Fibroblast of the aortic adventitia (primary cell): ENCODE data around the gene REV3L. TPM values are rescaled to one million over a fixed set of nuclear protein-coding genes. Genes with fewer than 3 reads are reported as not detected.
A peak's percentile ranks its signal among the peaks of the same experiment; 100 is the strongest.

ENCODE experiments used
- DNase-seq: peaks from one replicate; pipeline ENCODE4 v3.0.0-alpha.2; 2010; ENCODE audit warnings: low read depth
- H3K4me3 ChIP-seq: 2 replicates; pipeline ENCODE4 v1.5.1; 2011; ENCODE audit warnings: low read depth, mild to moderate bottlenecking, control low read depth, low read length, moderate library complexity
- CTCF ChIP-seq: IDR thresholded peaks from 2 replicates; pipeline ENCODE4 v1.5.1; 2011; ENCODE audit warnings: mild to moderate bottlenecking, low read length, control low read depth, inconsistent platforms; ENCODE audit not compliant: insufficient read depth
- total RNA-seq: library from RNA; depleted of rRNA; stranded (reverse); fragments of >200 nt; gene quantifications from 2 replicates; pipeline ENCODE4 v1.2.3, GENCODE V29; 2012; ENCODE audit warnings: low replicate concordance

REV3L gene
- total RNA-seq, 1 donor: 77.4 TPM

DNA sequence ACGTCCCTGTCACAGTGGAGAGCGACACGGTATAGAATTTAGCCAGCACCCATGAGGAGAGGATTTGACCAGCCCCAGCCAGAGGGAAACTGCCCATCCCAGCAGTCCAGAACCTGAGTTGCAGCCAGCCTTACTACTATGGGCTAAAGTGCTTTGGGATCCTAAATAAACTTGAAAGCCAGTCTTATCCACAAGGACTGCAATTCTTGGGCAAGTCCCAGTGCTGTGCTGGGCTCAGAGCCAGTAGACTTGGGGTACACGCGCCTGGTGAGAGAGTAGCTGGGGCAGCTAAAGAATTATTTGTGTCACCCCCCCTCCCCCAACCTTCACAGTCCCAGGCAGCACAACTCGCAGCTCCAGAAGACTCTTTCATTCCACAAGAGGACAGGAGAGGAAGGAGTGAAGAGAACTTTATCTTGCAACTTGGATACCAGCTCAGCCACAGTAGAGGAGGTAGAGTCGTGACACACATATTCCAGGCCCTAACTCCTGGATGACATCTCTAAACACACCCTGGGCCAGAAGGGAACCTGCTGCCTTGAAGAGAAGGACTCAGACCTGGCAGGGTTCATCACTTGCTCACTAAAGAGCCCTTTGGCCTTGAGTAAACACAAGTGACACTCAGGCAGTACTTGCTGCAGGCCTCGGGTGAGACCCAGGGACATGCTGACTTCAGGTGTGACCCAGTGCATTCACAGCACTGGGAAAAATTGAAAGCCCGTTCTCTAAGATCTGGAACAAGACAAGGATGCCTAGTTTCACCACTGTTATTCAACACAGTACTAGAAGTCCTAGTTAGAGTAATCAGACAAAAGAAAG lies 100.3 kb downstream of the REV3L start:
- peak; percentile 10 for DNase-seq
- no peak overlapping the region for H3K4me3 ChIP-seq
- no peak for TF ChIP-seq CTCF

- TF ChIP-seq CTCF: no peak
- DNase-seq: no peak
Observed at GRCh38 chr6:111381728-111382127, 101.3 kb downstream of the REV3L start.

GRCh38 chr6:111381123-111381522 lies 101.9 kb downstream of the REV3L start:
- no peak overlapping the region for H3K4me3 ChIP-seq
- no peak for DNase-seq
- TF ChIP-seq CTCF: no peak

More at GRCh38 chr6:111381728-111382127, 101.3 kb downstream of the REV3L start:
- no peak overlapping the region for H3K4me3 ChIP-seq

DNA sequence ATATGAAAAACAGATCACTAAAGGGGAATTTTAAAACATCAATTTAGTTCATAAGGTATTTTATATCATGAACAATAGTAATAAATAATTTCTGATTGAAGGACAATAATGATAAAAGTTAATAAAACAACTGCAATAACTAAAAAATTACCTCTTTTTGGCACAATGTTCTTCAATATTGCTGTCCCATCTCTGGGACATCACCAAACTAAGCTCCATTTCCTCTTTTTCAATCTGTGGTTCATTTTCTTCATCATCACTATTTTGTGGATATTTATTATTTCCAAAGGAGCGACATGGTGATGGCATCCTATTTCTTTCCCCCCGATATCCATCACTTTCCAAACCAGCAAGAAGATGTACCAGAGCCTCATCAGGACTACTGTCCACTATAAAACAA lies 103.2 kb downstream of the REV3L start:
- no peak for TF ChIP-seq CTCF
- H3K4me3 ChIP-seq: no peak overlapping the region
- no peak for DNase-seq

DNA sequence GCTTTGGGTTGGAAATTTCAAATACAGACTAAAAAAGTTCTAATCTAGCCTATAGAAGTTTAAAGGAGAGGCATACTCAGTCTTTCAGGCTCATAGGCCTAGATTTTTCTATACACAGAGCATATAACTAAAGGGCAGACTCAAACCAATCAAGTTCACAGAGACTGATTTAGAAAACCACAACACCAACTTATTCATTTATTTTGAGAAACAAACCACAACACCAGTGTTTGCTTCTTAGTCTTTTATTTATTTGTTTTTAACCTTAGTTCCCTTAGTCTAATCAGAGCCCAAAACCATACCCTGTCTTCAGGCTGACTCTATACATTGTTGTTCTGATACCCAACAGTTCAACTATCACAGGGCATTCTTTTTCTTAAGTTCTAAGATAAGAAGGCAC lies 103.7 kb downstream of the REV3L start:
- no peak for DNase-seq
- no peak overlapping the region for H3K4me3 ChIP-seq
- TF ChIP-seq CTCF: no peak

DNA sequence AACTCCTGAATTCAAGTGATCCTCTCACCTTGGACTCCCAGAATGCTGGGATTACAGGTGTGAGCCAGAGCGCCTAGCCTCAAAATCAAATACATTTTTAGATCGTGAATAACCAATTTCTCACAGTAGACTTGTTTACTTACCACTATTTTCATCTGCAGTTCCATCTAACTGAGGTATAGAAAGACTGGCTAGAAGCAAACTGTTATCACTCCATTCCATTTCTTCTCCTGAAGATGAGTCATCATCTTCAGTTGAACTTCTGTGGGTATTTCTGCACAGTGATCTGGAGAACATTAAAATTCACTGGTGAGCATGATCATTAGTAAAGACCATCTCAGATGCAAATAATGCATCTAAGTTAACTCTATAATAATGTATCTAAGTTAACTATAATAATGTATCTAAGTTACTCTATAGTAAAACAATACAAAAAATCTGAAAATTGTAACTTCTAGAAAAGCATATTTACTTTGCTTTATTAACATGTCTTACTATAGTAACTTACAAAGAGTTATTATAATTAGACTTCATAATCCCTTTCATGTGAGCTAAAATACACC lies 105.4 kb downstream of the REV3L start:
- TF ChIP-seq CTCF: no peak
- peak; percentile 26 for DNase-seq
- no peak overlapping the region for H3K4me3 ChIP-seq
